Mammary epithelial cell (primary cell): Measurements from ENCODE around the gene CR1.

Experiments used
- CTCF ChIP-seq, 2 donors: IDR thresholded peaks in 1 of 2; conservative IDR thresholded peaks in 1 of 2; 2 replicates each; pipeline ENCODE4 v1.5.1; 2011 to 2012; ENCODE audit warnings: inconsistent platforms in 2 of 2, low read length in 2 of 2, mild to moderate bottlenecking in 2 of 2, control low read depth in 1 of 2, low read depth in 1 of 2; ENCODE audit not compliant: insufficient read depth in 1 of 2; ENCODE audit errors: extremely low read depth in 1 of 2
- EZH2 ChIP-seq: IDR thresholded peaks from 2 replicates; pipeline ENCODE4 v1.6.1; 2012; ENCODE audit warnings: low read length, inconsistent platforms, borderline replicate concordance

- TF ChIP-seq CTCF (conservative IDR thresholded peaks at IDR 0.05 in 1 of 2, IDR thresholded peaks at IDR 0.05 in 1 of 2; ENCODE audit: extremely low read depth in 1 of 2, insufficient read depth in 1 of 2, low read depth in 1 of 2, low read length in 2 of 2) (no peak), EZH2 (no peak)
Measured at GRCh38 chr1:207502726-207503125, 6.8 kb downstream of the CR1 start.
